Calu3 (cell line): ENCODE data around the gene DRAXIN. TPM values are rescaled to one million over a fixed set of nuclear protein-coding genes. Genes with fewer than 3 reads are reported as not detected.

ENCODE experiments used
- BruUV-seq: library from RNA; stranded (reverse); fragments of 400-500 nt; replicated peaks from 2 replicates; lab custom pipeline; 2021; lab: Mats Ljungman, UMichigan
- CTCF ChIA-PET: fragments of 300-600 bp; sonication (Branson Sonifier 250); formaldehyde crosslinking; loops from one replicate; lab custom pipeline; 2022; ENCODE audit warnings: antibody characterized with exemption; lab: Charles Lee
- DNase-seq: peaks from one replicate; pipeline ENCODE4 v3.0.0; 2022
- H3K27ac Mint-ChIP-seq: one replicate; pipeline ENCODE4 v1.8.0; 2022; ENCODE audit warnings: mixed read lengths; ENCODE audit not compliant: unreplicated experiment
- H3K27me3 Mint-ChIP-seq: one replicate; pipeline ENCODE4 v1.8.0; 2022; ENCODE audit warnings: mixed read lengths; ENCODE audit not compliant: unreplicated experiment
- H3K36me3 Mint-ChIP-seq: one replicate; pipeline ENCODE4 v1.8.0; 2022; ENCODE audit warnings: mild to moderate bottlenecking, moderate library complexity, mixed read lengths; ENCODE audit not compliant: insufficient read depth, unreplicated experiment
- H3K4me1 Mint-ChIP-seq: one replicate; pipeline ENCODE4 v1.8.0; 2022; ENCODE audit warnings: mild to moderate bottlenecking, low read depth, mixed read lengths; ENCODE audit not compliant: unreplicated experiment
- H3K4me3 Mint-ChIP-seq: one replicate; pipeline ENCODE4 v1.8.0; 2022; ENCODE audit warnings: mild to moderate bottlenecking, low read depth, moderate library complexity, mixed read lengths; ENCODE audit not compliant: unreplicated experiment
- H3K9me3 Mint-ChIP-seq: one replicate; pipeline ENCODE4 v1.8.0; 2022; ENCODE audit warnings: low read depth, mixed read lengths; ENCODE audit not compliant: unreplicated experiment
- CTCF ChIP-seq: fragments of 200-600 bp; IDR thresholded peaks from one replicate; pipeline ENCODE4 v1.8.0; 2022; ENCODE audit warnings: antibody characterized with exemption; ENCODE audit not compliant: unreplicated experiment
- intact Hi-C: fragments of 100-400 bp; cut with micrococcal nuclease; formaldehyde crosslinking; loops from one replicate; pipeline ENCODE4 v1.10.0; 2022; ENCODE audit not compliant: unreplicated experiment
- total RNA-seq: library from RNA; stranded (reverse); gene quantifications from 2 replicates; pipeline ENCODE4 v1.2.3, GENCODE V29; 2022

DRAXIN gene
- total RNA-seq, 1 experiment from 2014 or later = not detected

- H3K27me3 Mint-ChIP-seq = no peaks in the 10 kb centered on the region
- no peak for DNase-seq
- H3K4me1 Mint-ChIP-seq = peaks cover 5% of the 10 kb centered on the region
- intact Hi-C loops = no loop called here
- CTCF ChIA-PET = interaction anchor here (0.7 kb wide), 1 partner anchor 23 kb away, joined by 5 read pairs; no protein-coding TSS in a partner anchor
- BruUV-seq = no TSS peak
- H3K27ac Mint-ChIP-seq = no peak overlapping the region
- TF ChIP-seq CTCF = no peak
- peaks cover 16% of the 10 kb centered on the region for H3K36me3 Mint-ChIP-seq
- no peaks in the 10 kb centered on the region for H3K9me3 Mint-ChIP-seq
- no peak overlapping the region for H3K4me3 Mint-ChIP-seq
These were observed 40.3 kb downstream of the DRAXIN start for GRCh38 chr1:11731691-11732283.

- intact Hi-C loops = no loop called here
These were observed 41.8 kb downstream of the DRAXIN start for GRCh38 chr1:11733306-11733705.

GRCh38 chr1:11735531-11735853 is 44.0 kb downstream of the DRAXIN start:
- BruUV-seq = no TSS peak
- Mint-ChIP-seq H3K4me3 (peak overlapping the region; percentile 93), H3K36me3 (peaks cover 21% of the 10 kb centered on the region), H3K27me3 (no peaks in the 10 kb centered on the region), H3K27ac (peak overlapping the region; percentile 70), H3K9me3 (no peaks in the 10 kb centered on the region), H3K4me1 (peaks cover 5% of the 10 kb centered on the region)
- DNase-seq = no peak
- CTCF ChIA-PET = interaction anchor here (2.7 kb wide), 1 partner anchor 16 kb away, joined by 10 read pairs; no protein-coding TSS in a partner anchor
- intact Hi-C loops = no loop called here
- TF ChIP-seq CTCF = no peak

More at GRCh38 chr1:11733306-11733705, 41.8 kb downstream of the DRAXIN start:
- Mint-ChIP-seq H3K27ac (no peak overlapping the region), H3K9me3 (no peaks in the 10 kb centered on the region), H3K27me3 (no peaks in the 10 kb centered on the region), H3K4me1 (peaks cover 5% of the 10 kb centered on the region), H3K4me3 (no peak overlapping the region), H3K36me3 (peaks cover 21% of the 10 kb centered on the region)
- TF ChIP-seq CTCF = no peak
- CTCF ChIA-PET = no interaction called here
- no TSS peak for BruUV-seq
- no peak for DNase-seq

- TF ChIP-seq CTCF = no peak
- Mint-ChIP-seq H3K27me3 (no peaks in the 10 kb centered on the region), H3K9me3 (no peaks in the 10 kb centered on the region), H3K4me3 (peak within 1 kb of the TSS; percentile 93), H3K36me3 (peaks cover 21% of the 10 kb centered on the region), H3K27ac (peak within 1 kb of the TSS; percentile 70), H3K4me1 (peaks cover 5% of the 10 kb centered on the region)
- intact Hi-C loops = no loop called here
- CTCF ChIA-PET = interaction anchor here (2.7 kb wide), 1 partner anchor 16 kb away, joined by 10 read pairs; no protein-coding TSS in a partner anchor
- BruUV-seq = no TSS peak
- DNase-seq = peak; percentile 88
These were observed 44.6 kb downstream of the DRAXIN start, which contains the start of gene AGTRAP for GRCh38 chr1:11735854-11736745. AGTRAP (plus strand) TSS chr1:11736136; CDS start chr1:11736209, 73 bp downstream.
